Neural crest cell (in vitro differentiated cells): Measurements from ENCODE around the gene ZNF804A. TPM values are rescaled to one million over a fixed set of nuclear protein-coding genes. Genes with fewer than 3 reads are reported as not detected.

Experiments used
- DNase-seq: peaks from one replicate; pipeline ENCODE4 v3.0.0; 2021; ENCODE audit warnings: low read depth, mixed read lengths, low spot score
- H3K27ac Mint-ChIP-seq: one replicate; pipeline ENCODE4 v1.8.0; 2021; ENCODE audit warnings: mild to moderate bottlenecking, mixed read lengths; ENCODE audit not compliant: unreplicated experiment
- H3K27me3 Mint-ChIP-seq: 2 replicates; pipeline ENCODE4 v1.8.0; 2021; ENCODE audit warnings: low read depth, mild to moderate bottlenecking, mixed read lengths
- H3K36me3 Mint-ChIP-seq: 2 replicates; pipeline ENCODE4 v1.8.0; 2021; ENCODE audit warnings: low read depth, mild to moderate bottlenecking, mixed read lengths
- H3K4me1 Mint-ChIP-seq: 2 replicates; pipeline ENCODE4 v1.8.0; 2021; ENCODE audit warnings: mixed read lengths
- H3K4me3 Mint-ChIP-seq: one replicate; pipeline ENCODE4 v1.8.0; 2021; ENCODE audit warnings: mild to moderate bottlenecking, mixed read lengths
- H3K9me3 Mint-ChIP-seq: 2 replicates; pipeline ENCODE4 v1.8.0; 2021; ENCODE audit warnings: mixed read lengths
- CTCF ChIP-seq: fragments of 200-600 bp; sonication (generic); conservative IDR thresholded peaks from 2 replicates; pipeline ENCODE4 v1.5.0; 2021; ENCODE audit warnings: antibody characterized with exemption, mild to moderate bottlenecking
- total RNA-seq: library from RNA; stranded (reverse); gene quantifications from 2 replicates; pipeline ENCODE4 v1.2.1, GENCODE V29; 2021

ZNF804A gene
- total RNA-seq, 1 donor from 2014 or later = 0.47 TPM

GRCh38 chr2:184602734-184603133, 4.4 kb downstream of the ZNF804A start:
- Mint-ChIP-seq H3K9me3 (no peaks in the 10 kb centered on the region), H3K27ac (no peak overlapping the region), H3K36me3 (no peaks in the 10 kb centered on the region), H3K4me3 (no peak overlapping the region), H3K4me1 (peaks cover 11% of the 10 kb centered on the region), H3K27me3 (peaks cover 32% of the 10 kb centered on the region)
- no peak for TF ChIP-seq CTCF
- no peak for DNase-seq

GRCh38 chr2:184610891-184611290, 12.6 kb downstream of the ZNF804A start:
- TF ChIP-seq CTCF = no peak
- no peaks in the 10 kb centered on the region for H3K4me1 Mint-ChIP-seq
- H3K9me3 Mint-ChIP-seq = peaks cover 5% of the 10 kb centered on the region
- no peak for DNase-seq
- no peak overlapping the region for H3K27ac Mint-ChIP-seq
- peaks cover 10% of the 10 kb centered on the region for H3K27me3 Mint-ChIP-seq
- no peak overlapping the region for H3K4me3 Mint-ChIP-seq
- no peaks in the 10 kb centered on the region for H3K36me3 Mint-ChIP-seq

DNA sequence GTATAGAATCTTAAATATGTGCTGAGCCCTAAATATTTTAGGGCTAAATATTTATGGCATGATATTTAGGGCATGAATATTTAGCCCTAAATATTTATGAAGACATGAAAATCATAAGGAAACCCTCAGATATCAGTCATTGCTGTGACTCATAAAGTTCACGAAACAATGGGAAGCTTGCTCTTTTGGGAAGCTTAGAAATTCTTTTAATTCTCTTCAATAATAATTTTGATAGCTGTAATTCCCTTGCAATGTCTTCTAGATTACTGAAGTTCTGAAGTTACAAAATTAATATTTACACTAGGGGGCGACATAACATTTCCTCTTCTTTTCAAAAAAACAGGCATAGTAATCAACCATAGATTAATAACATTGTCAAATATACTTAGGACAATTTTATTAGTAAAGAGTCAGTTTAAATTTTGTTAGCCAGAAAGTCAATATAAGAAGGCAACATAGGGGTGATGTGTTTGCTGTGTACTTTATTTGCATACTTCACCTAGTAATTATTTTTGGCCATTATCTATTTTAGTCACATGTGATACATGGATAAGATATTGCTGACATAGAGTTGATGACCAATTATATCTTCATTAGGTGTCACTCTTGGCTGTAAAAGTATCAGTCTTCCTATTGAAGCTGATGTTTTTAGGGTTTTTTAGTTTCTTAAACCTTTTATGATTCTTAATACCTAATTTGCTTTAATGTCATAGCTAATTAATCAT, 13.2 kb downstream of the ZNF804A start:
- H3K4me1 Mint-ChIP-seq = no peaks in the 10 kb centered on the region
- no peak overlapping the region for H3K27ac Mint-ChIP-seq
- H3K36me3 Mint-ChIP-seq = no peaks in the 10 kb centered on the region
- peaks cover 10% of the 10 kb centered on the region for H3K27me3 Mint-ChIP-seq
- peaks cover 5% of the 10 kb centered on the region for H3K9me3 Mint-ChIP-seq
- DNase-seq = no peak
- H3K4me3 Mint-ChIP-seq = no peak overlapping the region
- TF ChIP-seq CTCF = peak; percentile 77

- peaks cover 9% of the 10 kb centered on the region for H3K27me3 Mint-ChIP-seq
- H3K4me3 Mint-ChIP-seq = no peak overlapping the region
- DNase-seq = no peak
- TF ChIP-seq CTCF = no peak
- H3K9me3 Mint-ChIP-seq = no peaks in the 10 kb centered on the region
- H3K27ac Mint-ChIP-seq = no peak overlapping the region
- H3K36me3 Mint-ChIP-seq = no peaks in the 10 kb centered on the region
- H3K4me1 Mint-ChIP-seq = no peaks in the 10 kb centered on the region
Measured at GRCh38 chr2:184620367-184620766, 22.0 kb downstream of the ZNF804A start.

DNA sequence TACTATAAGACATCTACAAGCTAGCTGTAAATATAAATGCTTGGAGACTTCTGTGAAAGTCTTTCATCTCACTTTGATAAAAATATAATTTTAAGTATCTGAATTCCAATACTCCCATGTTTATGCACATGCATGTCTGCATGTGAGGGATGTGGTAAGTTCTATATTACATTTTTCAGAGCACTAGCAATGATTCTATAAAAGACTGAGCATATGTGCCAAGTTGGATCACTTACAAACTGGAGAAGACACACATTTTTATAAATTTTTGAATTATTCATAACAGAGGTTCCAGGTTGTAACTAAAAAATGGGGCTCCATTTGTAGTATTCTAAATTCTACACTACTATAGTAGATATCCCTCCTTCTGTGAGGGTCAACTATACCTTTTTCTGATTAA, 26.0 kb downstream of the ZNF804A start:
- peaks cover under 1% of the 10 kb centered on the region for H3K27me3 Mint-ChIP-seq
- H3K4me1 Mint-ChIP-seq = no peaks in the 10 kb centered on the region
- no peak overlapping the region for H3K27ac Mint-ChIP-seq
- DNase-seq = no peak
- TF ChIP-seq CTCF = no peak
- no peak overlapping the region for H3K4me3 Mint-ChIP-seq
- no peaks in the 10 kb centered on the region for H3K36me3 Mint-ChIP-seq
- H3K9me3 Mint-ChIP-seq = no peaks in the 10 kb centered on the region
